SK-N-SH (cell line): ENCODE data around the gene PPP2R5C. TPM values are rescaled to one million over a fixed set of nuclear protein-coding genes. Genes with fewer than 3 reads are reported as not detected.

Experiments used
- CTCF ChIA-PET: fragments of 300-600, 350-600 bp; formaldehyde crosslinking; extraction: SDS; loops from one replicate; lab custom pipeline; 2021; lab: Yijun Ruan, JAX
- POLR2A ChIA-PET: fragments of 350-600 bp; sonication (Branson Sonifier 250); formaldehyde crosslinking; extraction: SDS; loops from one replicate; lab custom pipeline; 2020; ENCODE audit warnings: antibody characterized with exemption, inconsistent platforms; lab: Yijun Ruan, JAX
- DNase-seq: peaks from one replicate; pipeline ENCODE4 v3.0.0; 2012
- H2AFZ ChIP-seq: fragments of 200-600 bp; sonication (generic); 2 replicates; pipeline ENCODE4 v1.8.1; 2016; ENCODE audit warnings: antibody characterized with exemption, mild to moderate bottlenecking, low read depth
- H3F3A ChIP-seq: fragments of 200-600 bp; sonication (generic); replicated peaks from 2 replicates; pipeline ENCODE3; 2016; ENCODE audit warnings: antibody characterized with exemption, mild to moderate bottlenecking; ENCODE audit not compliant: insufficient read depth
- H3K27ac ChIP-seq, 2 experiments: fragments of 200-500 bp in 1 of 2; fragments of 200-600 bp in 1 of 2; sonication (Bioruptor generic) in 1 of 2; sonication (generic), shearing (Covaris generic) in 1 of 2; 2 replicates each; pipeline versions ENCODE4 v1.5.1 to v1.6.1; 2014 to 2016; ENCODE audit warnings: low read depth in 2 of 2, inconsistent platforms in 1 of 2, low read length in 1 of 2, mild to moderate bottlenecking in 1 of 2, mixed read lengths in 1 of 2
- H3K27me3 ChIP-seq: fragments of 200-600 bp; sonication (generic), shearing (Covaris generic); 2 replicates; pipeline ENCODE4 v1.6.1; 2016; ENCODE audit warnings: mixed run types; ENCODE audit not compliant: insufficient read depth
- H3K36me3 ChIP-seq, 2 experiments: fragments of 200-500 bp in 1 of 2; fragments of 200-600 bp in 1 of 2; sonication (Bioruptor generic) in 1 of 2; sonication (generic) in 1 of 2; replicated peaks in 1 of 2; 2 replicates each; pipeline versions ENCODE3 to v1.5.1; 2014 to 2016; ENCODE audit warnings: low read length in 1 of 2, mild to moderate bottlenecking in 1 of 2; ENCODE audit not compliant: insufficient read depth in 2 of 2, control insufficient read depth in 1 of 2
- H3K4me1 ChIP-seq, 2 experiments: fragments of 200-500 bp in 1 of 2; fragments of 200-600 bp in 1 of 2; sonication (Bioruptor generic) in 1 of 2; sonication (generic), shearing (Covaris generic) in 1 of 2; 2 replicates each; pipeline versions ENCODE4 v1.5.1 to v1.6.1; 2014 to 2016; ENCODE audit warnings: low read depth in 1 of 2, low read length in 1 of 2, mixed run types in 1 of 2; ENCODE audit not compliant: insufficient read depth in 2 of 2, control insufficient read depth in 1 of 2
- H3K4me2 ChIP-seq: fragments of 200-600 bp; sonication (generic), shearing (Covaris generic); 2 replicates; pipeline ENCODE4 v1.6.1; 2017; ENCODE audit warnings: mixed run types
- H3K4me3 ChIP-seq, 2 experiments: fragments of 200-500 bp in 1 of 2; fragments of 200-600 bp in 1 of 2; sonication (Bioruptor generic) in 1 of 2; sonication (generic), shearing (Covaris generic) in 1 of 2; 2 replicates each; pipeline versions ENCODE4 v1.5.1 to v1.8.1; 2014 to 2016; ENCODE audit warnings: low read depth in 2 of 2, inconsistent platforms in 1 of 2, low read length in 1 of 2, mild to moderate bottlenecking in 1 of 2, mixed read lengths in 1 of 2, moderate library complexity in 1 of 2
- H3K79me2 ChIP-seq: fragments of 200-600 bp; sonication (generic); 2 replicates; pipeline ENCODE4 v1.8.1; 2017; ENCODE audit warnings: mild to moderate bottlenecking; ENCODE audit not compliant: insufficient read depth
- H3K9ac ChIP-seq: fragments of 200-600 bp; sonication (generic); 2 replicates; pipeline ENCODE4 v1.6.1; 2017; ENCODE audit warnings: mixed run types
- H3K9me2 ChIP-seq: fragments of 200-600 bp; sonication (generic); 2 replicates; pipeline ENCODE4 v1.6.1; 2017; ENCODE audit warnings: mixed run types
- H3K9me3 ChIP-seq: fragments of 200-600 bp; sonication (generic); 2 replicates; pipeline ENCODE4 v1.6.1; 2017; ENCODE audit warnings: mixed run types, mild to moderate bottlenecking, moderate library complexity
- H4K20me1 ChIP-seq: fragments of 200-600 bp; sonication (generic); 2 replicates; pipeline ENCODE4 v1.6.1; 2017; ENCODE audit warnings: mild to moderate bottlenecking, mixed run types; ENCODE audit not compliant: insufficient read depth
- EP300 ChIP-seq, 2 experiments: IDR thresholded peaks; 2 replicates each; pipeline versions ENCODE4 v1.4.0 to v1.6.1; 2012; ENCODE audit warnings: borderline replicate concordance in 1 of 2, low read depth in 1 of 2, low read length in 1 of 2
- EZH2phosphoT487 ChIP-seq: fragments of 200-600 bp; sonication (generic); IDR thresholded peaks from 2 replicates; pipeline ENCODE4 v1.6.1; 2017; ENCODE audit warnings: low read depth, mixed run types, mild to moderate bottlenecking, antibody characterized with exemption, moderate library complexity, borderline replicate concordance
- FOSL2 ChIP-seq: IDR thresholded peaks from 2 replicates; pipeline ENCODE4 v1.4.0; 2012; ENCODE audit warnings: low read depth, mild to moderate bottlenecking, moderate library complexity, borderline replicate concordance
- FOXM1 ChIP-seq: IDR thresholded peaks from 2 replicates; pipeline ENCODE4 v1.4.0; 2012; ENCODE audit warnings: low read depth, mild to moderate bottlenecking
- GATA2 ChIP-seq: sonication (generic); formaldehyde crosslinking; IDR thresholded peaks from 2 replicates; pipeline ENCODE4 v1.5.0; 2020; ENCODE audit warnings: mild to moderate bottlenecking, missing genetic modification reagents
- MAX ChIP-seq: IDR thresholded peaks from 2 replicates; pipeline ENCODE4 v1.4.0; 2012; ENCODE audit warnings: low read depth
- MEF2A ChIP-seq: IDR thresholded peaks from 2 replicates; pipeline ENCODE4 v1.4.0; 2012; ENCODE audit warnings: low read depth, borderline replicate concordance
- MXI1 ChIP-seq: IDR thresholded peaks from 2 replicates; pipeline ENCODE4 v1.6.1; 2012; ENCODE audit warnings: mild to moderate bottlenecking, low read depth, low read length, improper control_type of control experiment
- NRF1 ChIP-seq: IDR thresholded peaks from 2 replicates; pipeline ENCODE4 v1.6.1; 2012; ENCODE audit warnings: low read depth, mild to moderate bottlenecking, low read length
- PBX3 ChIP-seq: IDR thresholded peaks from 2 replicates; pipeline ENCODE4; 2012
- SIN3A ChIP-seq: IDR thresholded peaks from 2 replicates; pipeline ENCODE4 v1.6.1; 2012; ENCODE audit warnings: low read depth, mild to moderate bottlenecking, low read length, moderate library complexity, borderline replicate concordance
- TAF1 ChIP-seq: IDR thresholded peaks from 2 replicates; pipeline ENCODE4 v1.6.1; 2012; ENCODE audit warnings: low read depth, mild to moderate bottlenecking, low read length, moderate library complexity, borderline replicate concordance
- TEAD4 ChIP-seq: IDR thresholded peaks from 2 replicates; pipeline ENCODE4 v1.4.0; 2012; ENCODE audit warnings: mild to moderate bottlenecking, borderline replicate concordance; ENCODE audit not compliant: insufficient read depth
- USF1 ChIP-seq: IDR thresholded peaks from 2 replicates; pipeline ENCODE4 v1.4.0; 2012; ENCODE audit warnings: low read depth, borderline replicate concordance
- ZBTB33 ChIP-seq: IDR thresholded peaks from 2 replicates; pipeline ENCODE4 v1.4.0; 2012; ENCODE audit warnings: low read depth, borderline replicate concordance
- WGBS: methylation state at CpG from one replicate; pipeline ENCODE4 v1.1.6; 2017; ENCODE audit warnings: low lambda C conversion rate; 5-methylcytosine and 5-hydroxymethylcytosine counted together
- polyA plus RNA-seq, 3 experiments: library from polyadenylated mRNA; depleted of rRNA; stranded (reverse); fragments of >200 nt; gene quantifications; 2 replicates each; pipeline ENCODE4 v1.2.3, GENCODE V29; 2012

PPP2R5C gene
- polyA plus RNA-seq, 1 of the 3 experiments (the other 2 are of a cell fraction), result 43.7 TPM

GRCh38 chr14:101865288-101865687, 103.8 kb downstream of the PPP2R5C start:
- Histone ChIP-seq H3K27ac (no peak overlapping the region; a peak in 1 of 4 replicates), H3K9ac (no peak overlapping the region), H3K27me3 (no peaks in the 10 kb centered on the region), H3K4me3 (no peak overlapping the region), H3K4me1 (peaks cover 0 to 11% of the 10 kb centered on the region in 2 experiments; a peak in 1 of 4 replicates), H3K9me2 (no peaks in the 10 kb centered on the region), H3K4me2 (no peak overlapping the region), H3K9me3 (no peaks in the 10 kb centered on the region), H3F3A (peaks cover 12% of the 10 kb centered on the region), H2AFZ (no peak overlapping the region), H3K36me3 (peaks cover 6 to 11% of the 10 kb centered on the region in 2 experiments), H4K20me1 (peaks cover 19% of the 10 kb centered on the region), H3K79me2 (peaks cover 75% of the 10 kb centered on the region)
- DNase-seq, result no peak
- CTCF ChIA-PET, result no interaction called here
- POLR2A ChIA-PET, result no interaction called here
- WGBS, result 87% methylated on average over 9 of the region's 9 CpGs
- TF ChIP-seq FOXM1 (no peak), PBX3 (no peak), EZH2phosphoT487 (no peak), MXI1 (no peak), ZBTB33 (no peak), TEAD4 (no peak), EP300 (IDR thresholded peaks at IDR 0.05; ENCODE audit: borderline replicate concordance in 1 of 2, low read depth in 1 of 2, low read length in 1 of 2) (no peak), USF1 (no peak), MEF2A (no peak), NRF1 (no peak), SIN3A (no peak), FOSL2 (no peak), MAX (no peak), TAF1 (no peak), GATA2 (no peak)
